IPS-20b (cell line): ENCODE results near the gene SF3B2.
"Not testable (repeated sequence)": the region's sequence is repeated elsewhere in the genome, so short reads cannot be mapped to it uniquely, and the experiment has no call there.

Source experiments
- H3K27ac ChIP-seq: one replicate; pipeline ENCODE4 v1.5.1; 2013; ENCODE audit warnings: low read length
- H3K27me3 ChIP-seq: 2 replicates; pipeline ENCODE4 v1.6.1; 2013; ENCODE audit warnings: mild to moderate bottlenecking, low read length, inconsistent platforms; ENCODE audit not compliant: insufficient read depth
- H3K36me3 ChIP-seq: 2 replicates; pipeline ENCODE4 v1.6.1; 2013; ENCODE audit warnings: low read depth, mild to moderate bottlenecking, inconsistent platforms, low read length, moderate library complexity; ENCODE audit not compliant: insufficient read depth
- H3K4me1 ChIP-seq: 2 replicates; pipeline ENCODE4 v1.6.1; 2013; ENCODE audit warnings: mild to moderate bottlenecking, control low read depth, inconsistent platforms, low read length, moderate library complexity; ENCODE audit not compliant: insufficient read depth
- H3K4me3 ChIP-seq: 2 replicates; pipeline ENCODE4 v1.5.1; 2013; ENCODE audit warnings: mild to moderate bottlenecking, low read length, inconsistent platforms
- H3K9ac ChIP-seq: 2 replicates; pipeline ENCODE4 v1.6.1; 2013; ENCODE audit warnings: low read depth, mild to moderate bottlenecking, inconsistent platforms, low read length, moderate library complexity
- H3K9me3 ChIP-seq: 2 replicates; pipeline ENCODE4 v1.6.1; 2013; ENCODE audit warnings: mild to moderate bottlenecking, low read depth, low read length, inconsistent platforms; ENCODE audit not compliant: insufficient read depth

The SF3B2 gene

DNA sequence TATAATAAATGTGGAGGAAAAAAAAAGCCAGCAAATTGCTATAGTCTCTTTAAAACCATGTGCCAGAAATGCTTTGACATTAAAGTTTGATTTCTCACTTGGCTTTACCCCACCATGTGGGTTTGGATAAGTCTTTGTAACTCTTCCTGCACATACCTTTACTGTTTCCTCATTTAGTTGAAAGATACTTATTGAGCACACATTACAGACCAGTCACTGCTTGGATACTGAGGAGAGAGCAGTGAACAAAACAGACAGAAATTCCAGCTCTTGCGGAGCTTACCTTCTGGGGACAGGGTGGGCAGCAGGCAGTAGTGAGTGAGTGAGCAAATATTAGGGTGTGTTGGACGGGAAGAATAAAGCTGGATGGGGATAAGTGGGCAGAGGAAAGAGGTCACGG, 31.6 kb downstream of the SF3B2 start:
- no peak overlapping the region for H3K4me3 ChIP-seq
- no peaks in the 10 kb centered on the region for H3K27me3 ChIP-seq
- H3K4me1 ChIP-seq: no peaks in the 10 kb centered on the region
- no peak overlapping the region for H3K9ac ChIP-seq
- no peaks in the 10 kb centered on the region for H3K36me3 ChIP-seq
- no peak overlapping the region for H3K27ac ChIP-seq
- no peaks in the 10 kb centered on the region for H3K9me3 ChIP-seq

DNA sequence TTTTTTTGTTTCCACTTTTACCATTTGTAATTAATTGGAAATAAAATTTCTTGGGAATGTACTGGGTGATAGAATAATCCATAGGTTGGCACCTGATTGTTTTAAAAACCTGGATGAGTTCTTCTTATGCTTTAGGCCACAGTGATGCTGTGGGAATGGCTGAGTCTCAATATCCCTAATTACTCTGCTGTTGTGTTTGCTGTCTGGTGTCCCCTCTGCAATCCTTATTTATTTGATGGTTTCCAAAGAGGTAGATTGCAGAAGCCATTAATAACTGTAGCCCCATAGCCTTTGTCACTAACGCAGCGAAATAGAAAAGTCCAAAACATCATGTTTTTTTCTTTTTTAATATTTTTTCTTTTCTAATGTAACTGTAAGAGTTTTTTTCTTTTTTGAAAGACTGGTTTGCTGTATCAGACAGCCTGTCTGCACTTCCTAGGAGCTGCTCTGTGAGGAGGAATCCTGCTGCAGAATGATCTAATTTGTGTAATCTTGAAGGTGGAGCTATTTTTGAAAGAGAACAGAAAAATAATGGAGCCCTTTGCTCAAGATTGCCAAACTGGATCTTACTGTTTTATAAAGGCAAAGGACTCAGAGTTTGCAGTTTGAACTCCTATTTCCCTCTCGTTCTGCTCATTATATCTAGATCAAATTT, 32.8 kb downstream of the SF3B2 start:
- Histone ChIP-seq H3K9me3 (no peaks in the 10 kb centered on the region), H3K4me1 (no peaks in the 10 kb centered on the region), H3K27ac (no peak overlapping the region), H3K36me3 (no peaks in the 10 kb centered on the region), H3K27me3 (no peaks in the 10 kb centered on the region), H3K4me3 (no peak overlapping the region), H3K9ac (no peak overlapping the region)

DNA sequence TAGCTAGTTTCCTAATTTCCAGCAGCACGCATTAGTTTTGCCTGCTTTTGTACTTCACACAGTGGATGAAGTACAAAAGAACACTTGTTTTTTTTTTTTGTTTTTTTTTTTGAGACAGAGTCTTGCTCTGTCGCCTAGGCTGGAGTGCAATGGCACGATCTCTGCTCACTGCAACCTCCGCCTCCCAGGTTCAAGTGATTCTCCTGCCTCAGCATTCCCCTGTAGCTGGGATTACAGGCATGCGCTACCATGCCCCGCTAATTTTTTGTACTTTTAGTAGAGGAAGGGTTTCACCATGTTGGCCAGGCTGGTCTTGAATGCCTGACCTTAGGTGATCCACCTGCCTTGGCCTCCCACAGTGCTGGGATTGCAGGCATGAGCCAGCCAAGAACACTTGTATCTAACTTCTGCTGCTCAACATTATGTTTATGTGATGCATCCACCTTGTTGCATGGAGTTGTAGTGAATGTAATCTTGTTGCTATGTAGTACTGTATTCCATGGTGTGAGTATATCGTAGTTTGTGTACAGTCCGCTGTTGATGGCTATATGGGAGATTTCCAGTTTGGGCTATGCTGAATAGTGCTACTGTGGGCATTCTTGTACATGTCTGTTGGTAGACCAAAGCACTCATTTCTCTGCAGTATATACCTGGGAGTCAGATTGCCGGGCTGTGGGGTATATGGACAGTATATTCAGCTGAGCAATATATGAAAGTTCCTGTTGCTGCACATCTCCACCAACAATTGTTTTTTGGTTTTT, 35.2 kb downstream of the SF3B2 start:
- no peak overlapping the region for H3K27ac ChIP-seq
- no peaks in the 10 kb centered on the region for H3K36me3 ChIP-seq
- H3K9me3 ChIP-seq: no peaks in the 10 kb centered on the region
- H3K9ac ChIP-seq: no peak overlapping the region
- no peaks in the 10 kb centered on the region for H3K27me3 ChIP-seq
- H3K4me1 ChIP-seq: no peaks in the 10 kb centered on the region
- no peak overlapping the region for H3K4me3 ChIP-seq

GRCh38 chr11:66089067-66089466, 36.9 kb downstream of the SF3B2 start:
- Histone ChIP-seq H3K4me1 (no peaks in the 10 kb centered on the region), H3K4me3 (no peak overlapping the region), H3K36me3 (no peaks in the 10 kb centered on the region), H3K27me3 (no peaks in the 10 kb centered on the region), H3K27ac (no peak overlapping the region), H3K9ac (no peak overlapping the region), H3K9me3 (no peaks in the 10 kb centered on the region)

DNA sequence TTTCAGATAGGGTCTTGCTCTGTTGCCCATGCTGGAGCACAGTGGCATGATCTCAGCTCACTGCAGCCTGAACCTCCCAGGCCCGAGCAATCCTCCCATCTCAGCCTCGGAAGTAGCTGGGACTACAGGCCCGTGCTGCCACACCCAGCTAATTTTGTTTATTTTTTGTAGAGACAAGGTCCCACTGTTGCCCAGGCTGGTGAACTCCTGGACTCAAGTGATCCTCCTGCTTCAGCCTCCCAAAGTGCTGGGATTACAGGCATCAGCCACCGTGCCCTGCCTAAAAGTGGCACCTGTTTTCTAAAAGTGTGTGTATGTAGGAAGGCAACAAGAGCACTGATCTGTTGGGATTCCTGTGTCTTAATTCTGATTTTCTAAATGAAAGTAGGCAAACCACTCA, 38.1 kb downstream of the SF3B2 start:
- no peaks in the 10 kb centered on the region for H3K27me3 ChIP-seq
- no peak overlapping the region for H3K4me3 ChIP-seq
- no peak overlapping the region for H3K27ac ChIP-seq
- no peaks in the 10 kb centered on the region for H3K9me3 ChIP-seq
- H3K4me1 ChIP-seq: no peaks in the 10 kb centered on the region
- no peak overlapping the region for H3K9ac ChIP-seq
- no peaks in the 10 kb centered on the region for H3K36me3 ChIP-seq

DNA sequence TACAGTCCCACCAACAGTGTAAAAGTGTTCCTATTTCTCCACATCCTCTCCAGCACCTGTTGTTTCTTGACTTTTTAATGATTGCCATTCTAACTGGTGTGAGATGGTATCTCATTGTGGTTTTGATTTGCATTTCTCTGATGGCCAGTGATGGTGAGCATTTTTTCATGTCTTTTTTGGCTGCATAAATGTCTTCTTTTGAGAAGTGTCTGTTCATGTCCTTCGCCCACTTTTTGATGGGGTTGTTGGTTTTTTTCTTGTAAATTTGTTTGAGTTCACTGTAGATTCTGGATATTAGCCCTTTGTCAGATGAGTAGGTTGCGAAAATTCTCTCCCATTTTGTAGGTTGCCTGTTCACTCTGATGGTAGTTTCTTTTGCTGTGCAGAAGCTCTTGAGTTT, 40.0 kb downstream of the SF3B2 start:
- not testable (repeated sequence) for H3K27me3 ChIP-seq, H3K27ac ChIP-seq, H3K36me3 ChIP-seq, H3K4me3 ChIP-seq, H3K9me3 ChIP-seq, H3K9ac ChIP-seq, H3K4me1 ChIP-seq

- not testable (repeated sequence) for H3K9me3 ChIP-seq, H3K27me3 ChIP-seq, H3K9ac ChIP-seq, H3K27ac ChIP-seq, H3K36me3 ChIP-seq, H3K4me3 ChIP-seq, H3K4me1 ChIP-seq
These were observed 47.6 kb downstream of the SF3B2 start for GRCh38 chr11:66099746-66100145.

- Histone ChIP-seq H3K9ac (no peak overlapping the region), H3K36me3 (no peaks in the 10 kb centered on the region), H3K9me3 (no peaks in the 10 kb centered on the region), H3K4me3 (no peak overlapping the region), H3K27me3 (no peaks in the 10 kb centered on the region), H3K27ac (no peak overlapping the region), H3K4me1 (no peaks in the 10 kb centered on the region)
These were observed 48.3 kb downstream of the SF3B2 start for GRCh38 chr11:66100272-66101065.

GRCh38 chr11:66101066-66101464, 48.9 kb downstream of the SF3B2 start:
- Histone ChIP-seq H3K27ac (no peak overlapping the region), H3K36me3 (no peaks in the 10 kb centered on the region), H3K9ac (no peak overlapping the region), H3K4me1 (no peaks in the 10 kb centered on the region), H3K9me3 (no peaks in the 10 kb centered on the region), H3K27me3 (no peaks in the 10 kb centered on the region), H3K4me3 (no peak overlapping the region)

DNA sequence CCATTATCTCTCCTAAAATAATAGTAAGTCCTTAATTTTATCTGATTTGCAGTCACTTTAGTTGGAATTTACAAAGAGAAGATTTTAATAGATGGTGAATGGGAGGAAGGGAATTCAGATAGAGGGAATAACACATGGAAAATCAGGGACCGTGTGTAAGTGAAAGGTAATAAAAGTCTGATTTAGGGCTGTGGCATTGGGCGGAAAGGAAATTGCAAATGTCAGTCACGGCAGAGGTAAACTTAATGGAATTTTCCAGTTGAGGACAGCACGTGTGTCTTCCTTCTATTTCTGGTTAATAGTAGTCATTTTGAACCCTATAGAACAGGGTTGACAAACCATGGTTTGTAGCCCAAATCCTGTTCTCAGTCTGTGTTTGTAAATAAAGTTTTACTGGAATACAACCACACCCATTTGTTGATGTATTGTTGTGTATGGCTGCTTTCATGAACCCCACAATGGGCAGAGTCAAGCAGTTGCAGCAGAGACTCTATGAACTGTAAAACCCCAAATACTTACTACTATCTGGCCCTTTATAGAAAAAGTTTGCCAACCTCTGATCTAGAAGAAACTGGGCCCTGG, 52.0 kb downstream of the SF3B2 start:
- H3K36me3 ChIP-seq: no peaks in the 10 kb centered on the region
- no peak overlapping the region for H3K27ac ChIP-seq
- H3K4me3 ChIP-seq: no peak overlapping the region

GRCh38 chr11:66106786-66107599, 54.8 kb downstream of the SF3B2 start:
- Histone ChIP-seq H3K4me3 (no peak overlapping the region), H3K27ac (no peak overlapping the region), H3K36me3 (no peaks in the 10 kb centered on the region), H3K27me3 (no peaks in the 10 kb centered on the region), H3K9ac (no peak overlapping the region), H3K4me1 (peaks cover 17% of the 10 kb centered on the region), H3K9me3 (no peaks in the 10 kb centered on the region)

More for the DNA sequence above, 52.0 kb downstream of the SF3B2 start:
- Histone ChIP-seq H3K9me3 (no peaks in the 10 kb centered on the region), H3K4me1 (peaks cover 13% of the 10 kb centered on the region), H3K27me3 (no peaks in the 10 kb centered on the region), H3K9ac (no peak overlapping the region)
